ENCODE results near the gene SLC30A7.
"Not testable (repeated sequence)": the region's sequence is repeated elsewhere in the genome, so short reads cannot be mapped to it uniquely, and the experiment has no call there.

The SLC30A7 gene

DNA sequence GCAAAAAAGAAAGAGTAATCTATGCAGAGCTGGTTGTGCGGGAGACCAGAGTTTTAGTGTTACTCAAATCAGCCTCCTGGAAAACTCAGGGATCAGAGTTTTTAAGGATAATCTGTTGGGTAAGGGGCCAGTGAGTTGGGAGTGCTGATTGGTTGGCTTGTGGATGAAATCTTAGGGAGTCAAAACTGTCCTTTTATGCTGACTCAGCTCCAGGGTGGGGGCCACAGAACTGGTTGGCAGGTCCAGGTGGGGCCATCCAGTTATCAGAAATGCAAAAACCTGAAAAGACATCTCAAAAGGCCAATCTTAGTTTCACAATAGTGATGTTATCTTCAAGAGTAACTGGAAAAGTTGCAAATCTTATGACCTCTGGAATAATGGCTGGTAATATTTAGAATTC lies 4.5 kb upstream of the SLC30A7 start:
- DNase-seq (ENCODE audit: low spot score): no peak

- no peak for DNase-seq (ENCODE audit: low spot score)
Observed at GRCh38 chr1:100892554-100892953, 3.3 kb upstream of the SLC30A7 start.

DNA sequence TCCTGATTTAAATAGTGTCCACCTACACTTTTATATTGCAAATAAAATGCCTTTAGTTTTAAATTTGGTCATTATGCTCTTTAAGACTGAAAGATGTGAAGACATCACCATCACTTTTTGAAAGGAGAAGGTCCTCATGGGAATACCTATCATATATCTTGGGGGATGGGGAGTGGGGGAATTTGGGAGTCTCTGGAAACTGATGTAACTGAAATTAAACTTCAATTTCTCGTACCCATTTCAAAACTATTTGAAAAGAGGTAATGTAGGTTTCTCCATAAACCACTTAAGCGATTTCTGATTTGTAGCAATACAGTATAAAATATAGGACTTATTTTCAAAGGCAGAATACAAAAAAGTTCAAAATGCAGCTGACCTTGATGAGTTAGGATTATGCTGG lies 2.2 kb upstream of the SLC30A7 start:
- DNase-seq (ENCODE audit: low spot score): no peak

- DNase-seq (ENCODE audit: low spot score): peak; percentile 95
Observed at GRCh38 chr1:100894603-100895539, 1.0 kb upstream of the SLC30A7 start, which contains the start of gene EXTL2. Gene EXTL2 (minus strand): TSS chr1:100894842. CDS start chr1:100888757, 6,085 bp downstream.

DNA sequence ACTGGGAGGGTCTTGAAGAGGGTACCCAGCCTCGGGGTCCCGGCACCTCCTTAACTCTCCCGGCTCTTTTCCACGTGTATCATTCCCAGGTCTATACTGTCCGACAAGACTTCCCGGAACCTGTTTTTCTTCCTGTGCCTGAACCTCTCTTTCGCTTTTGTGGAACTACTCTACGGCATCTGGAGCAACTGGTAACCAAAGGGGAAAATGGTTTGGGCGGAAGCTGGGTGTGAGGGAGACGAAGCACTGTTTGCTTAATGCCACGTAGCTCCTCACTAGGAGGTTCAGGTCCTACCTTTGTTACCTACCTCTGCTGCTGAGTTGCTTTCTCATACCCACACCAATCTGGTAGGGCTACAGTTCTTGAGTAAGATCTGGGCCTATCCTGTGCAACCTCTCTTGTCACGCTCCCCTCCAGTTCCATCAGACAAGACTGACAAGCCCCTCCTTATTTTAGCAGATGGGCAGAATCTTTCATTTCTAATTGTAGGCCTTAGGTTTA lies 642 bp downstream of the SLC30A7 start:
- DNase-seq (ENCODE audit: low spot score): peak; percentile 73

DNA sequence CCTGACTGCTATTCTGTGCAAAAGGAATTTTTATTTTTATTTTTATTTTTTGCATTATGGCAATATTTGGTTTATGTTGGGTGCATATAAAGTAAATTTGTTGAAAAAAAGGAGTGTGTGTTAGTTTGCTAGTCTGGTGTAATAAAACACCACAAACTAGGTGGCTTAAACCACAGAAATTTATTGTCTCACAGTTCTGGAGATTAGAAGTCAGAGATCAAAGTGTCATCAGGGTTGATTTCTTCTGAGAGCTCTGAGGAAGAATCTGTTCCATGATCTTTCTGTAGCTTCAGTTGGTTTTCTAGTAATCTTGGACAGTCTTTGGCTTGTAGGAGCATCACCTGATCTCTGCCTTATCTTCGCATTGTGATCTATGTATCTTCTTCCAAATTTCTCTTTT lies 6.5 kb downstream of the SLC30A7 start:
- no peak for DNase-seq (ENCODE audit: low spot score)

DNA sequence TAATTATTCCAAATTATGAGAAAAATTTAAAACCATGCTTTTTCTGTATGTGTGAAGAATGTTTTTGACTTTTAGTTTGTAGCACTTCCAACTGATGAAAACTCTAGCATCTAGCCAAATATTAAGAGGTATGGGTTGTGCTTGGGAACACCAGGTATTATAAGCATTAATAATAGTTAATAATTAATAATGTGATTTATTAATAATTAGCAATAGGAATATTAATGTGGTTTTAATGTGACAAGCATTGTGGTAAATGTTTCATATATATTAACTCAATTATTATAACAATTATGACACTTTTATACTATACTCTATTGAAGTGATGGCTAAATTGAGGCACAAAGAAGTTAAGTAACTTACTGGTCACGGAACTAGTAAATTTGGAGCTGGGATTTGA lies 7.9 kb downstream of the SLC30A7 start:
- DNase-seq (ENCODE audit: low spot score): no peak

GRCh38 chr1:100904528-100904927 lies 8.6 kb downstream of the SLC30A7 start:
- no peak for DNase-seq (ENCODE audit: low spot score)

DNA sequence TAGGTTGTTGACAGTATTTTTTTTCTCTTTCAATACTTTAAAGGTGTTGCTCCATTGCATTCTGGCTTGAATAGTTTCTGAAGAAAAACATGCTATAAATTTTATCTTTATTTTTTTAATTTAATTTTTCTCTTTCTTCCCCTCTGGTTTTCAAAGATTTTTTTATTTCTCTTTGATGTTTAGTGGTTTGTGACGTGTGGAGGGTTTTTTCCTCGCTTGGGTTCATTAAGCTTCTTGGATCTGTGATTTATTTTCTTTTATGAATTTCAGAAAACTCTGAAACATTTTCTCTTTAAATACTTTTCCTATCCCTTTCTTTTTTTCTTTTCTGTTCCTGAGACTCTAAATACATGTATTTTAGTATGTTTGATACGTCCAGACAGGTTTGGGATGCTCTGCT lies 9.3 kb downstream of the SLC30A7 start:
- no peak for DNase-seq (ENCODE audit: low spot score)

- no peak for DNase-seq (ENCODE audit: low spot score)
Observed at GRCh38 chr1:100907887-100908286, 12.0 kb downstream of the SLC30A7 start.

DNA sequence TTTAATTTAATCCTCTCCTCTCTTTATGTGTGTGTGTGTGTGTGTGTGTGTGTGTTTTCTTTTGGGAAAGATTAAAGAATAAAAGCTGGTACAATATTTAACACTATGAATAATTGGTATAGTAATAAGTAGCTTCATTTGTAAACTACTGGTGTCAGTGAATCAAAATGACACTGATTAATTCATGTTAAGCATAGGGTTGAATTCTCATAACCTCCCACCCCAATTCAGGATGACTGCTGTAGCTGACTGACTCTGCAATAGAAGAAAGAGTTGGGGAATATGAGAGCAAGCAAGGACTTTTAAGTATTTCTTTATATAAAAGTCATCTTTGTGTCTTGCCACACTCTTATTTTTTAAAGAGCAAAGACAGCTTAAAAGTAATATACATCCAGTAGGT lies 13.1 kb downstream of the SLC30A7 start:
- no peak for DNase-seq (ENCODE audit: low spot score)

GRCh38 chr1:100912019-100912418 lies 16.1 kb downstream of the SLC30A7 start:
- no peak for DNase-seq (ENCODE audit: low spot score)

DNA sequence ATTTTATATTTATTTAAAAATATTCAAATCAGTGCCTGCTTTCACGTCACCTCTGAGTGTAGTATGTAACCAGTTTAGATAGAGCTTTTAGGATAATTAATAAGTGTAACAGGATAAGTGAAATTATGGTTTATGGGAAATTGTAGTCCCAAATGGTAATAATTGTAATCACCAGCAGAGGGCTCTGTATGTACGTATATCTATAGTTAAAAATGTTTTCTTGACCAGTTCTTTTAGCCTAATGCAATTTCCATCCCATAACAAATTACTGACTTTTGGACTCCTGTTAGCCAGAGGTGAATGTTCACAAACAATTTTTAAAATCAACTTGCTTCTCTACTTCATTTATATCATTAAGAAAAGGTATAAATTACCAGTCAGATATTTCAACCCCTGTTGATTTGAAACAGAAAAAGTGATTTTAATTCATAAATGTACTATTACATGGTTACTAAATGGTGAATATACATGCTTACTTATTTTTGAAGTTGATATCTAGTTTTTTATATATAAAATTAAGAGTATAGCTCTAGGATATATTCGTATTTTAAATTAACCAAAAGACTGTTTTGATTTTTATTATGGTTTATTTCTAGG lies 25.3 kb downstream of the SLC30A7 start:
- peak; percentile 56 for DNase-seq (ENCODE audit: low spot score)

DNA sequence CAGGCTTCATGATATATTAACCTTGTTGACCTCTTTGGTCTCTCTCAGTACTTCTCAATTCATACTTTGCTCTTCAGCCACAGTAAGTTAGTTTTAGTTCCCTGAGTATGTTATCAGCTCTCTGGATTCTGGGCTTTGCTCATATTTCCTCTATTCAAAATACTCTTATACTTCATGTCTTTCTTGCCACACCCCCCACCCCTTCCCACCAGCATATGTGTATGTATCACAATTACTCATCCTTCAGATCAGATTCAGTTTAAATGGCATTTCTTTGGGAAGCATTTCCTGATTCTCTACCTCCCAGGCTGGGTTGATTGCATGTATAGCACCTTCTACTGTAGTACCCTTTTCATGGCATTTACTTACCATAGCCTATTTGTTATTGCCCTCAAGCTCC lies 28.3 kb downstream of the SLC30A7 start:
- DNase-seq (ENCODE audit: low spot score): peak; percentile 27

GRCh38 chr1:100924991-100925390 lies 29.1 kb downstream of the SLC30A7 start:
- DNase-seq (ENCODE audit: low spot score): no peak

- no peak for DNase-seq (ENCODE audit: low spot score)
Observed at GRCh38 chr1:100926240-100926639, 30.4 kb downstream of the SLC30A7 start.

GRCh38 chr1:100927276-100927675 lies 31.4 kb downstream of the SLC30A7 start:
- no peak for DNase-seq (ENCODE audit: low spot score)

DNA sequence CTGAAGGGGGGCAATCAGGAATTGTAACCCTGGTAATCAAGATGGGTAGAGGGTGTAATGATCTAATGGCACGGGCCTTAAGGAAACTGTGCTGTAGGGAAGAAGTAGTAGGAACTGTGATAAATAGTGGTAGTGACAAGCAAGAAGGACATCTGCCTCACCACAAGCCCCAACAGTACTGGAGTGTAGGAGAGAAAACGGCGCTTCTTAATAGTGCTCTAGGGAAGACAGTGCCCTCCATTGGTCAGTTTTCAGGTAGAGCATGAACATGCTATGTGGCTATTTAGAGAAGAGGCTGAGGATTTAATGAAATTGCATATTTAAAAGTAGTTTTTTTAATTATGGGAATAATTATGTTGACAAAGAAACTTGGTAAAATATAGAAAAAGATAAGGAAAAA lies 32.2 kb downstream of the SLC30A7 start:
- no peak for DNase-seq (ENCODE audit: low spot score)

DNA sequence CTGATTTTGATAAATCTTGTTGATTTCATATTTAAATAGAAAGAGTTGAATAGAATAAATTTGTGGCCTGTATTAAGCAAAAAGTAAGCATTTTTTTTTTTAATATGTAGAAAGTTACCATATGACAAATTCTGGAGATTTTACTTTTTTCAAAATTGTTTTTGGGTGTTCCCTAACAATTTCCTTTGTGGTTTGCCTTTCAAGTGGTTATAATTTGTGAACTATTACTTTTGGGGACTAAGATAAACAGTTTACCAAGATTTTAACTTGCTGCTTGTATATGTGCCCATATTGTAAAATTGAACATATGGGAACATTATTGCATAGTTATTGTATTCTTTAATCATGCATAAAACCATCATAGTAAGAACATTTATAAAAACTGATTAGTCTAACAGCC lies 34.6 kb downstream of the SLC30A7 start:
- no peak for DNase-seq (ENCODE audit: low spot score)

DNA sequence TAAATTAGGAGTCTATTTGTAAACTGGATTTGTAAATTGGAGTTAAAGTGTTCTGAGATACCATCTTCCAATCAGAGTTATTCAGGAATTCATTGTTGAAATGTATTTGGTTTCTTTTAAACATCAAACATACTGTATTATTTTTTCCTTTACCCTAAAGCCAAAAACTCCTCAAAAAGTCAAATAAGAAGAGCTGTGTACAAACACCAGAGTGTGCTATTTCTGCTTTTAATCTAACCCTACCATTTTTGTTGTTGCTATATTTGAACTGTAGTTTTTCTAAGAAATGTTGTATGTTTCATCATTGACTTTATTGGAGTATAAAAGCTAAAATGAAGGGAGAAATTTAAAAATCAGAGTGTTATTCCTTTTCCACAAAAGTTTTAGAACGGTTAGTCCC lies 35.8 kb downstream of the SLC30A7 start:
- no peak for DNase-seq (ENCODE audit: low spot score)

GRCh38 chr1:100933555-100933954 lies 37.7 kb downstream of the SLC30A7 start:
- not testable (repeated sequence) for DNase-seq (ENCODE audit: low spot score)

DNA sequence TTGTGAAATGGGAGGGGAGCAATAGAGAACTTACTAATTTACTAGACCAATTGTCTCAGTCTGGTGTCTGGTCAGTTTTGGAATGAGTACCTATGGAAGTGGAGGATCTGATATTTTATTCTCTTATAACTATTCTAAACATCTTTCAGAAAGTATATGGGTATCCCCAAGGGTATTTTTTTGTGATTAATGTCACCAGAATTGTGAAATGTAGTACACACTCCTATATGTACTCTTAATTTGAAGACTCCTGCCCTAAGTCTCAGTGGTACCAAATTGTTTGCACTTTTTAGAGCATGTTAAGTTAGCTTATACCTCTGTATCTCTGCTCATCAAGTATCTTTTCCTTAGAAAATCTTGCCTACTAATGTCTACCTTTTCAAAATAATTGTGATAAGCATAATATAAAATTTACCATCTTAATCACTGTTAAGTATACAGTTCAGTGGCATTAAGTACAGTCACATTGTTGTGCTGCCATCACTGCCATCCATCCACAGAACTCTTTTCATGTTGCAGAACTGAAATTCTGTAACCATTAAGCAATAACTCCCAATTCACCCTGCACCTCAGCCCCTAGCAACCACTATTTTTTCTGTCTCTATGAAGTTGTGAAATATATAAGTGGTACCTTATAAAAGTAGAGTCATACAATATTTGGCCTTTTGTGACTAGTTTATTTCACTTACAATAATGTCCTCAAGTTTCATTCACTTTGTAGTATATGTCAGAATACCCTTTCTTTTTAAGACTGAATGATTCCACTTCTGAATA lies 40.5 kb downstream of the SLC30A7 start:
- DNase-seq (ENCODE audit: low spot score): no peak

All from kidney tubule cell (primary cell).